K562 (cell line): ENCODE results near the gene AHI1. TPM values are rescaled to one million over a fixed set of nuclear protein-coding genes. Genes with fewer than 3 reads are reported as not detected.
A peak's percentile ranks its signal among the peaks of the same experiment; 100 is the strongest.

ENCODE experiments used
- BACH1 ChIP-seq: fragments of 200-800 bp; sonication (Bioruptor generic); IDR thresholded peaks from 2 replicates; pipeline ENCODE4 v1.6.1; 2016; ENCODE audit warnings: missing genetic modification characterization, missing compliant biosample characterization
- CBFA2T2 ChIP-seq: fragments of 450-650 bp; conservative IDR thresholded peaks from 2 replicates; pipeline ENCODE4 v1.6.1; 2017; ENCODE audit warnings: mild to moderate bottlenecking
- GTF2A2 ChIP-seq: IDR thresholded peaks from 2 replicates; pipeline ENCODE4 v1.6.1; 2016; ENCODE audit warnings: mild to moderate bottlenecking, missing genetic modification characterization, missing compliant biosample characterization
- PML ChIP-seq: IDR thresholded peaks from 2 replicates; pipeline ENCODE4 v1.6.1; 2012; ENCODE audit warnings: low read length, inconsistent platforms
- RFX5 ChIP-seq: IDR thresholded peaks from 2 replicates; pipeline ENCODE4 v1.6.1; 2011; ENCODE audit warnings: low read depth, mild to moderate bottlenecking, improper control_type of control experiment, low read length
- RHOXF2B ChIP-seq: fragments of 250-450 bp; sonication (Bioruptor Pico); conservative IDR thresholded peaks from 2 replicates; pipeline ENCODE4 v1.5.1; 2021
- SAFB2 ChIP-seq: fragments of 200-400 bp; formaldehyde crosslinking; IDR thresholded peaks from 2 replicates; pipeline ENCODE4 v1.6.1; 2018; ENCODE audit warnings: borderline replicate concordance, low read length, low read depth, moderate library complexity; ENCODE audit not compliant: severe bottlenecking
- SAP30 ChIP-seq: fragments of 200-600 bp; sonication (generic); IDR thresholded peaks from 2 replicates; pipeline ENCODE4 v1.6.1; 2012; ENCODE audit warnings: borderline replicate concordance, low read depth, mild to moderate bottlenecking, moderate library complexity, low read length, control low read depth, inconsistent platforms; ENCODE audit not compliant: insufficient read depth, poor library complexity, severe bottlenecking
- SRF ChIP-seq, 2 experiments: fragments of 250-450, 450-650 bp in 1 of 2; sonication (Bioruptor Pico) in 1 of 2; sonication (generic) in 1 of 2; formaldehyde crosslinking; IDR thresholded peaks; 2 replicates each; pipeline versions ENCODE4 v1.5.0 to v1.5.1; 2020 to 2022; ENCODE audit warnings: mild to moderate bottlenecking in 1 of 2, missing genetic modification reagents in 1 of 2
- SRSF3 ChIP-seq: fragments of 200-400 bp; formaldehyde crosslinking; IDR thresholded peaks from 2 replicates; pipeline ENCODE4 v1.6.1; 2016; ENCODE audit warnings: mild to moderate bottlenecking, low read length, moderate library complexity; ENCODE audit not compliant: insufficient read depth
- TRIM28 ChIP-seq: fragments of 450-650 bp; IDR thresholded peaks from 2 replicates; pipeline ENCODE4 v1.6.1; 2017
- ZFP30 ChIP-seq: fragments of 250-450 bp; sonication (Bioruptor Pico); IDR thresholded peaks from 2 replicates; pipeline ENCODE4 v1.8.0; 2022; ENCODE audit warnings: moderate library complexity, mild to moderate bottlenecking, inconsistent platforms, borderline replicate concordance
- ZNF263 ChIP-seq: sonication (generic); formaldehyde crosslinking; IDR thresholded peaks from 2 replicates; pipeline ENCODE4 v1.8.0; 2022; ENCODE audit warnings: mild to moderate bottlenecking, missing genetic modification reagents, borderline replicate concordance
- ZNF445 ChIP-seq: fragments of 250-450 bp; sonication (Bioruptor Pico); IDR thresholded peaks from 2 replicates; pipeline ENCODE4 v1.4.0; 2020; ENCODE audit warnings: low read depth, mild to moderate bottlenecking, moderate library complexity
- ZZZ3 ChIP-seq: fragments of 450-650 bp; IDR thresholded peaks from 2 replicates; pipeline ENCODE4 v1.6.1; 2016; ENCODE audit warnings: antibody characterized with exemption, mild to moderate bottlenecking, moderate library complexity
- polyA plus RNA-seq, 8 experiments: library from polyadenylated mRNA; depleted of rRNA in 4 of 8; stranded (reverse) in 5 of 8; unstranded in 3 of 8; fragments of >200 nt; fragmentation: Nextera tagmentation in 2 of 8; fragmentation: Illumina TruSeq in 1 of 8; extraction: Ambion mirVana in 2 of 8; extraction: Trizol in 1 of 8; gene quantifications; 2 replicates each; pipeline versions ENCODE4 v1.2.1 to v1.2.3, GENCODE V29; 2011 to 2014; ENCODE audit warnings: inconsistent platforms in 1 of 8, missing spikeins in 1 of 8
- total RNA-seq, 7 experiments: library from RNA; depleted of rRNA in 6 of 7; stranded (reverse); fragments of >200 nt in 6 of 7; fragmentation: Illumina TruSeq in 2 of 7; extraction: Trizol in 2 of 7; gene quantifications; 2 replicates each; pipeline versions ENCODE4 v1.2.1 to v1.2.3, GENCODE V29; 2011 to 2021; ENCODE audit warnings: low replicate concordance in 1 of 7
- TF ChIP-seq, protein P1 (sequence below): IDR thresholded peaks from 2 replicates; pipeline ENCODE4 v1.6.1; 2016; ENCODE audit warnings: missing genetic modification characterization, missing compliant biosample characterization
- TF ChIP-seq, protein P2 (sequence below): sonication (generic); formaldehyde crosslinking; IDR thresholded peaks from 2 replicates; pipeline ENCODE4 v1.8.0; 2023; ENCODE audit warnings: mild to moderate bottlenecking, missing genetic modification reagents
- TF ChIP-seq, protein P3 (sequence below): fragments of 250-450 bp; sonication (Bioruptor Pico); IDR thresholded peaks from 2 replicates; pipeline ENCODE4 v1.8.0; 2022; ENCODE audit warnings: moderate library complexity, mild to moderate bottlenecking, inconsistent platforms
- TF ChIP-seq, protein P4 (sequence below), 2 experiments: fragments of 150-350 bp in 1 of 2; IDR thresholded peaks; 2 replicates each; pipeline ENCODE4 v1.6.1; 2012 to 2016; ENCODE audit warnings: low read depth in 2 of 2, low read length in 2 of 2, mild to moderate bottlenecking in 1 of 2, moderate library complexity in 1 of 2

AHI1 gene
- total and polyA plus RNA-seq, 9 of the 15 experiments (the other 6 are each of a cell fraction or from before 2014, with no cell fraction given) = 24.7 to 54.9 (median 32.2) TPM

GRCh38 chr6:135497412-135498184, at the start of gene AHI1 (continued):
- TF ChIP-seq, protein P1, sequence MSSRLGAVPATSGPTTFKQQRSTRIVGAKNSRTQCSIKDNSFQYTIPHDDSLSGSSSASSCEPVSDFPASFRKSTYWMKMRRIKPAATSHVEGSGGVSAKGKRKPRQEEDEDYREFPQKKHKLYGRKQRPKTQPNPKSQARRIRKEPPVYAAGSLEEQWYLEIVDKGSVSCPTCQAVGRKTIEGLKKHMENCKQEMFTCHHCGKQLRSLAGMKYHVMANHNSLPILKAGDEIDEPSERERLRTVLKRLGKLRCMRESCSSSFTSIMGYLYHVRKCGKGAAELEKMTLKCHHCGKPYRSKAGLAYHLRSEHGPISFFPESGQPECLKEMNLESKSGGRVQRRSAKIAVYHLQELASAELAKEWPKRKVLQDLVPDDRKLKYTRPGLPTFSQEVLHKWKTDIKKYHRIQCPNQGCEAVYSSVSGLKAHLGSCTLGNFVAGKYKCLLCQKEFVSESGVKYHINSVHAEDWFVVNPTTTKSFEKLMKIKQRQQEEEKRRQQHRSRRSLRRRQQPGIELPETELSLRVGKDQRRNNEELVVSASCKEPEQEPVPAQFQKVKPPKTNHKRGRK (tag) = no peak
- TF ChIP-seq, protein P2, sequence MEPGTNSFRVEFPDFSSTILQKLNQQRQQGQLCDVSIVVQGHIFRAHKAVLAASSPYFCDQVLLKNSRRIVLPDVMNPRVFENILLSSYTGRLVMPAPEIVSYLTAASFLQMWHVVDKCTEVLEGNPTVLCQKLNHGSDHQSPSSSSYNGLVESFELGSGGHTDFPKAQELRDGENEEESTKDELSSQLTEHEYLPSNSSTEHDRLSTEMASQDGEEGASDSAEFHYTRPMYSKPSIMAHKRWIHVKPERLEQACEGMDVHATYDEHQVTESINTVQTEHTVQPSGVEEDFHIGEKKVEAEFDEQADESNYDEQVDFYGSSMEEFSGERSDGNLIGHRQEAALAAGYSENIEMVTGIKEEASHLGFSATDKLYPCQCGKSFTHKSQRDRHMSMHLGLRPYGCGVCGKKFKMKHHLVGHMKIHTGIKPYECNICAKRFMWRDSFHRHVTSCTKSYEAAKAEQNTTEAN (CRISPR knock-in tag) = 0 out of 2 replicates have a peak, but pooled peaks have one; percentile 8
- TF ChIP-seq CBFA2T2 = no peak
- TF ChIP-seq RHOXF2B = no peak
- TF ChIP-seq, protein P3, sequence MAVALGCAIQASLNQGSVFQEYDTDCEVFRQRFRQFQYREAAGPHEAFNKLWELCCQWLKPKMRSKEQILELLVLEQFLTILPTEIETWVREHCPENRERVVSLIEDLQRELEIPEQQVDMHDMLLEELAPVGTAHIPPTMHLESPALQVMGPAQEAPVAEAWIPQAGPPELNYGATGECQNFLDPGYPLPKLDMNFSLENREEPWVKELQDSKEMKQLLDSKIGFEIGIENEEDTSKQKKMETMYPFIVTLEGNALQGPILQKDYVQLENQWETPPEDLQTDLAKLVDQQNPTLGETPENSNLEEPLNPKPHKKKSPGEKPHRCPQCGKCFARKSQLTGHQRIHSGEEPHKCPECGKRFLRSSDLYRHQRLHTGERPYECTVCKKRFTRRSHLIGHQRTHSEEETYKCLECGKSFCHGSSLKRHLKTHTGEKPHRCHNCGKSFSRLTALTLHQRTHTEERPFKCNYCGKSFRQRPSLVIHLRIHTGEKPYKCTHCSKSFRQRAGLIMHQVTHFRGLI (CRISPR knock-in tag) = no peak
- TF ChIP-seq PML = peak; percentile 87
- peak; percentile 97 for TF ChIP-seq SAP30
- no peak for TF ChIP-seq RFX5
- TF ChIP-seq SRSF3 = peak; percentile 76; the same call in 1 of the 2 replicates
- TF ChIP-seq SAFB2 = no peak
- TF ChIP-seq GTF2A2 (tag) = no peak
- peak; percentile 74 for TF ChIP-seq ZNF263
- TF ChIP-seq, protein P4, sequence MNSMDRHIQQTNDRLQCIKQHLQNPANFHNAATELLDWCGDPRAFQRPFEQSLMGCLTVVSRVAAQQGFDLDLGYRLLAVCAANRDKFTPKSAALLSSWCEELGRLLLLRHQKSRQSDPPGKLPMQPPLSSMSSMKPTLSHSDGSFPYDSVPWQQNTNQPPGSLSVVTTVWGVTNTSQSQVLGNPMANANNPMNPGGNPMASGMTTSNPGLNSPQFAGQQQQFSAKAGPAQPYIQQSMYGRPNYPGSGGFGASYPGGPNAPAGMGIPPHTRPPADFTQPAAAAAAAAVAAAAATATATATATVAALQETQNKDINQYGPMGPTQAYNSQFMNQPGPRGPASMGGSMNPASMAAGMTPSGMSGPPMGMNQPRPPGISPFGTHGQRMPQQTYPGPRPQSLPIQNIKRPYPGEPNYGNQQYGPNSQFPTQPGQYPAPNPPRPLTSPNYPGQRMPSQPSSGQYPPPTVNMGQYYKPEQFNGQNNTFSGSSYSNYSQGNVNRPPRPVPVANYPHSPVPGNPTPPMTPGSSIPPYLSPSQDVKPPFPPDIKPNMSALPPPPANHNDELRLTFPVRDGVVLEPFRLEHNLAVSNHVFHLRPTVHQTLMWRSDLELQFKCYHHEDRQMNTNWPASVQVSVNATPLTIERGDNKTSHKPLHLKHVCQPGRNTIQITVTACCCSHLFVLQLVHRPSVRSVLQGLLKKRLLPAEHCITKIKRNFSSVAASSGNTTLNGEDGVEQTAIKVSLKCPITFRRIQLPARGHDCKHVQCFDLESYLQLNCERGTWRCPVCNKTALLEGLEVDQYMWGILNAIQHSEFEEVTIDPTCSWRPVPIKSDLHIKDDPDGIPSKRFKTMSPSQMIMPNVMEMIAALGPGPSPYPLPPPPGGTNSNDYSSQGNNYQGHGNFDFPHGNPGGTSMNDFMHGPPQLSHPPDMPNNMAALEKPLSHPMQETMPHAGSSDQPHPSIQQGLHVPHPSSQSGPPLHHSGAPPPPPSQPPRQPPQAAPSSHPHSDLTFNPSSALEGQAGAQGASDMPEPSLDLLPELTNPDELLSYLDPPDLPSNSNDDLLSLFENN (IDR thresholded peaks at IDR 0.05; ENCODE audit: low read depth in 2 of 2, low read length in 2 of 2) = 0 out of 4 replicates have a peak, but pooled peaks of 1 of the 2 experiments have one; percentile 32
- no peak for TF ChIP-seq ZFP30 (CRISPR knock-in tag)
- no peak for TF ChIP-seq BACH1 (tag)
- peak; percentile 29; the same call in 1 of the 2 replicates for TF ChIP-seq ZNF445 (CRISPR knock-in tag)
- no peak for TF ChIP-seq ZZZ3
- TF ChIP-seq SRF (CRISPR knock-in tag; IDR thresholded peaks at IDR 0.05) = 0 out of 4 replicates have a peak, but pooled peaks of 1 of the 2 experiments have one; percentile 31
- peak; percentile 47; the same call in 1 of the 2 replicates for TF ChIP-seq TRIM28
